Right lobe of liver (tissue), 6 donors: Measurements from ENCODE around the gene OPCML. TPM values are rescaled to one million over a fixed set of nuclear protein-coding genes. Genes with fewer than 3 reads are reported as not detected.

ENCODE experiments used
- ATAC-seq, 4 donors: fragments of 200-7000 bp; cut with Tn5 transposase; one replicate each; pipeline ENCODE4 v1.9.1; 2020; ENCODE audit warnings: mild to moderate bottlenecking in 4 of 4, moderate library complexity in 4 of 4
- DNase-seq, 3 donors: peaks; one replicate each; pipeline ENCODE4 v3.0.0-alpha.2; 2020
- H3K27ac ChIP-seq, 3 donors: fragments of 200-600 bp; one replicate each; pipeline ENCODE4 v1.8.0; 2022
- H3K27me3 ChIP-seq, 2 donors: fragments of 200-600 bp; one replicate each; pipeline ENCODE4 v1.8.0; 2022
- H3K36me3 ChIP-seq, 4 donors: fragments of 200-600 bp; sonication (generic) in 1 of 4; one replicate each; pipeline versions ENCODE4 v1.5.1 to v1.8.0; 2017 to 2022; ENCODE audit warnings: control low read depth in 1 of 4
- H3K4me1 ChIP-seq, 4 donors: fragments of 200-600 bp; sonication (generic) in 1 of 4; one replicate each; pipeline versions ENCODE4 v1.5.1 to v1.8.0; 2017 to 2022; ENCODE audit warnings: control low read depth in 1 of 4
- H3K4me3 ChIP-seq, 3 donors: fragments of 200-600 bp; one replicate each; pipeline ENCODE4 v1.8.0; 2022
- H3K9me3 ChIP-seq, 4 donors: fragments of 200-600 bp; sonication (generic) in 1 of 4; one replicate each; pipeline versions ENCODE4 v1.5.1 to v1.8.0; 2017 to 2022; ENCODE audit warnings: control low read depth in 1 of 4
- CTCF ChIP-seq, 4 donors: fragments of 200-600 bp in 3 of 4; fragments of 450-650 bp in 1 of 4; IDR thresholded peaks; one replicate each; pipeline versions ENCODE4 v1.5.1 to v1.8.0; 2016 to 2022; ENCODE audit warnings: antibody characterized with exemption in 4 of 4, mild to moderate bottlenecking in 2 of 4
- POLR2A ChIP-seq: fragments of 450-650 bp; IDR thresholded peaks from one replicate; pipeline ENCODE4 v1.6.1; 2017; ENCODE audit warnings: antibody characterized with exemption, mild to moderate bottlenecking
- WGBS: methylation state at CpG from one replicate; pipeline ENCODE4 v1.1.6; 2018; ENCODE audit warnings: low coverage, low lambda C conversion rate; ENCODE audit not compliant: insufficient coverage; ENCODE audit errors: missing lambda C conversion rate; 5-methylcytosine and 5-hydroxymethylcytosine counted together
- intact Hi-C, 2 donors: fragments of 100-400 bp; cut with DNase I; formaldehyde crosslinking; loops; one replicate each; pipeline versions ENCODE4 v1.11.2 to v1.14.1; 2022
- total RNA-seq, 6 experiments: library from RNA; depleted of rRNA in 2 of 6; stranded (reverse); fragments of >200 nt in 2 of 6; fragmentation: NEBNext Ultra II Directional in 3 of 6; extraction: Animal tissue kit (Norgen Biotek cat#: 25700) in 3 of 6; gene quantifications; one replicate each; pipeline versions ENCODE4 v1.1.0 to v1.2.4, GENCODE V29; 2016 to 2023
- donor health status: DM: no; HTN: yes; CAD: no.
- donor health status: DM: no; HTN: no; CAD: no.
- donor health status: DM: no; HTN: no; CAD: no.
- donor health status: DM: no; HTN: yes; CAD: no.
- donor health status: DM: no; HTN: yes; CAD: no.

The OPCML gene
- total RNA-seq, 6 experiments from 2014 or later, result 0.11 TPM; not detected in 5

GRCh38 chr11:133207995-133208394 is 324.3 kb downstream of the OPCML start:
- no peak for ATAC-seq
- DNase-seq, result no peak
- no peaks in the 10 kb centered on the region for H3K27me3 ChIP-seq
- H3K36me3 ChIP-seq, result no peaks in the 10 kb centered on the region
- no peaks in the 10 kb centered on the region for H3K4me1 ChIP-seq
- WGBS, result 64% methylated on average over 5 of the region's 5 CpGs
- H3K4me3 ChIP-seq, result no peak overlapping the region
- no peak overlapping the region for H3K27ac ChIP-seq
- no peaks in the 10 kb centered on the region for H3K9me3 ChIP-seq
- no peak for TF ChIP-seq CTCF (IDR thresholded peaks at IDR 0.05)
- intact Hi-C loops, result no loop called here

GRCh38 chr11:133206313-133207005 is 325.8 kb downstream of the OPCML start:
- Histone ChIP-seq H3K9me3 (no peaks in the 10 kb centered on the region), H3K4me3 (no peak overlapping the region), H3K36me3 (no peaks in the 10 kb centered on the region), H3K4me1 (no peaks in the 10 kb centered on the region), H3K27ac (no peak overlapping the region), H3K27me3 (no peaks in the 10 kb centered on the region)
- 59% methylated on average over 11 of the region's 17 CpGs for WGBS
- intact Hi-C loops, result no loop called here
- TF ChIP-seq CTCF (IDR thresholded peaks at IDR 0.05), result no peak
- no peak for TF ChIP-seq POLR2A
- no peak for ATAC-seq
- no peak for DNase-seq

GRCh38 chr11:133204158-133204557 is 328.1 kb downstream of the OPCML start:
- intact Hi-C loops, result no loop called here
- no peaks in the 10 kb centered on the region for H3K9me3 ChIP-seq
- H3K27ac ChIP-seq, result no peak overlapping the region
- no peak overlapping the region for H3K4me3 ChIP-seq
- TF ChIP-seq POLR2A, result no peak
- TF ChIP-seq CTCF (IDR thresholded peaks at IDR 0.05), result no peak
- H3K27me3 ChIP-seq, result no peaks in the 10 kb centered on the region
- H3K4me1 ChIP-seq, result no peaks in the 10 kb centered on the region
- 22% methylated on average over 3 of the region's 3 CpGs for WGBS
- DNase-seq, result no peak
- no peaks in the 10 kb centered on the region for H3K36me3 ChIP-seq
- no peak for ATAC-seq

GRCh38 chr11:133202816-133203215 is 329.5 kb downstream of the OPCML start:
- 34% methylated on average over 2 of the region's 8 CpGs for WGBS

More at GRCh38 chr11:133202816-133203215, 329.5 kb downstream of the OPCML start:
- DNase-seq, result no peak
- no peak for ATAC-seq
- Histone ChIP-seq H3K27me3 (no peaks in the 10 kb centered on the region), H3K4me1 (no peaks in the 10 kb centered on the region), H3K27ac (no peak overlapping the region), H3K36me3 (no peaks in the 10 kb centered on the region), H3K4me3 (no peak overlapping the region), H3K9me3 (no peaks in the 10 kb centered on the region)
- TF ChIP-seq POLR2A (no peak), CTCF (IDR thresholded peaks at IDR 0.05) (no peak)
- intact Hi-C loops, result no loop called here
